HG02981 (cell line): ENCODE results near the gene BRINP1.

ENCODE experiments used
- ATAC-seq: cut with Tn5 transposase; IDR thresholded peaks from one replicate; pipeline ENCODE4 v1.9.1; 2021; ENCODE audit warnings: mild to moderate bottlenecking, moderate library complexity; ENCODE audit not compliant: unreplicated experiment

Gene BRINP1

DNA sequence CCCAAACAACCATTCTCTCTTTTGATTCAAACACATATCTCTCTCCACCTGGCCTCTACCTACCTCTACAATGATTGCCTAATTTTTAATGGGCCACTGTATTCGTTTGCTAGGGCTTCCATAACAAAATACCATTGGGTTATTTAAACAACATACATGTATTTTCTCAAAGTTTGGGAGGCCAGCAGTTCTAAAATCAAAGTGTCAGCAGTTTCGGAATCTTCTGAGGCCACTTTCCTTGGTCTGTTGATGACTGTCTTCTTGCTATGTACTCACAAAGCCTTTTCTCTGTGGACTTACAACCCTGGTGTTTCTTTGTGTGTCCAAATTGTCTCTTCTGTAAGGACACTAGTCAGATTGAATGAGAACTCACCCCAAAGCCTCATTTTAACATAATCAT lies 214.7 kb downstream of the BRINP1 start:
- no peak for ATAC-seq

DNA sequence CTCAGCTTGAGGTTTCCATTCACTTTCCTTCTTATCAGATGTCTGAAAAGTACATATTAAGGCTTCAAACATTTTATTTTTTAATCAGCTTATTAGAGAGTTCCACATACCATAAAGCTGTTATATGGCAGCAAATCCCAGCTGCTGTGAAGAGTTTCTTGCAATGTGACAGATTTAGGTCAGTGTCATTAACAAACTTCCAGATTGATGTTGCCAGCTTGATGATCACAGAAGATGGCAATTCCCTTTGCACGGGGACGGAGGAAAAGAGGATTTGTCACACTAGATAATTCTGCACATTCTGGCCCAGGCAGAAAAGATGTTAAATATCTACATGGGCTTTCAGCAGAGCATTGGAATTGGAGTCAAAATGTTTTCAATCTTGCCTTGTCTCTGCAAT lies 215.8 kb downstream of the BRINP1 start:
- no peak for ATAC-seq

DNA sequence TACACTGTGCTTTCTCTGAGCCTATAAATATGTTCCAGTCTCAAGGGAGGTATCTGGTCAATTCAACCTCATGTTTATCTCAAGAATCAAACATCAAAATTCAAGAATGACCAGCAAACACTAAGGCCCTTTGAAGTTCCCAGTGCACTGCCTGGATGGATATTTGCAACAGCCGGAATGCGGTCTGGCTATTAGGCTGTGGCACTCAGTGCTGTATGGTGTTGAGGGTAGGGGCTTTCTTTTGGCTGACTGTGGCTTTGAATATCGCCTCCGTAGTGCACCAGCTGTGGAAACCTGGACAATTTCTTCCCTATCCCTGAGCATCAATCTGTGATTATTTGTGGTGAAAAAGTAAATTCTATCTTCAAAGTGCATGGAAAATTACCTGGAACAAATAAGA lies 220.4 kb downstream of the BRINP1 start:
- no peak for ATAC-seq

DNA sequence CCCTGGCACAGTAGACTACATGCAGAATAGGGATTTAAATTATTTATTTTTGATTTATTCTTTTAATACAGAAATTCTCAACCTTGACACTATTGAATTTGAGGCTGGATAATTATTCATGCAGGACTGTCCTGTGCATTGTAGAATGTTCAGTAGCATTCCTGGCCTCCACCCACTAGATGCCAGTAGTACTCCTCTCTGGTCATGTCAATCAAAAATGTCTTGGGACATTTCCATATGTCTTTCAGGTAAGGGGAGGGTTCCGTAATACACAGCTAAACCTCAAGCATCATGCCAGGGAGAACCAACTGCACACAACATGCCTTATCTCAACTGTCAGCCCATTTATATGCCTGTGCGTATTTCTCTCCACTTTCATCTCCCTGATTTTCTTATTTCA lies 231.8 kb downstream of the BRINP1 start:
- ATAC-seq, result no peak

DNA sequence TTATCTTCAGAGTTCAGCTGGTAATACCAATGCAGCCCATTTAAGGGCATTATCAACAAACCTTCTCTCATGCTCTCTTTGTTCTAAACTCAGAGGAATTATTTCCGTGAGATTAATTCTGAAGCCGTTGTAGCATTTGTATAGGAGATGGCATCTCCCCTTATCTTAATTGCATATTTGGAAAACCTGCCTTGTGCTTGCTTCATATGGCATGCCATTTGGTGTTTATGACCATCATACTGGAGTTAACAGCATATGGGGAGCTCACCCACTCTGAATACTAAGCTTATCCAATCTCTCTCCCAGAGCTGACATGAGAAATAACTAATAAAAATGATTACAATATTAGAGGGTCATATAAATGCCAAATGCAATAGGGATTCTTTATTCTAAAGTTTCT lies 243.2 kb downstream of the BRINP1 start:
- ATAC-seq, result no peak

DNA sequence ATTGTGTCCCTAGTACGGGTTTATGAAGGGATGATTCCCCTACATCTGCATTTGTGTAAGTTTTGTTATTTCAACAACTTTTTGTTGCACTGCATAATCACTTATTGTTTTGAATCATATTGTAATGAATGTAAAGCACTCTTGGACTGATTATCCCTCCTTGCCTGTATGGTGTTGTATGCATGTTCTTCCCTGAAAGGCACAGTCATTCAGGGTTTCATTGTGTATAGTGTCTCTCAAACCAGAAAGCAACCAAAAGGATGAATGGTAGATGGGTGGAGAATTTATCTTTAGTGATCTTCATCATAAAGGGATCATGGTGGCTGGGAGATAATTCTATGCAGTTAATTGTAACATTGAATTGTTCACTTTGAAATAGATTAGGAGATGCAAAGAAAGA lies 247.3 kb downstream of the BRINP1 start:
- no peak for ATAC-seq

DNA sequence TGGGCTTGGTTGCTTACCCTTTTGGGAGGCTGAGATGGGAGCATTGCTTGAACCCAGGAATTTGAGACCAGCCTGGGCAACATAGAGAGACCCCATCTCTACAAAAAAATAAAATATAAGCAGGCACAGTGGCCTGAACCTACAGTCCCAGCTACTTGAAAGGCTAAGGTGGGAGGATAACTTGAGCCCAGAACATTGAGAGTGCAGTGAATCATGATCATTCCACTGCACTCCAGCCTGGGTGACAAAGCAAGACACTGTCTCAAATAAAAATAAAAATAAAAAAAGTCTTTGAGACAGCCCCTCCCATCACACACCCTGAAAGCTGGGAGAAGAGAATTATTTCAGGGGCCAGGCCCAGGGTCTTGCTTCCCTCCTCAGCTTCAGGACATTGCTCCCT lies 251.8 kb downstream of the BRINP1 start:
- ATAC-seq, result no peak
